ENCODE results near the gene ACOX2.
"Not testable (repeated sequence)": the region's sequence is repeated elsewhere in the genome, so short reads cannot be mapped to it uniquely, and the experiment has no call there.

Gene ACOX2

GRCh38 chr3:58528629-58529028 lies 8.4 kb downstream of the ACOX2 start:
- DNase-seq (ENCODE audit: low read depth): no peak
- TF ChIP-seq CTCF (IDR thresholded peaks at IDR 0.05; ENCODE audit: low read depth, low read length, missing control alignments): no peak
- H3K4me3 ChIP-seq (ENCODE audit: low read depth, low read length): no peak overlapping the region

GRCh38 chr3:58527440-58527839 lies 9.6 kb downstream of the ACOX2 start:
- not testable (repeated sequence) for DNase-seq (ENCODE audit: low read depth); H3K4me3 ChIP-seq (ENCODE audit: low read depth, low read length)

- H3K4me3 ChIP-seq (ENCODE audit: low read depth, low read length): no peak overlapping the region
- no peak for DNase-seq (ENCODE audit: low read depth)
- no peak for TF ChIP-seq CTCF (IDR thresholded peaks at IDR 0.05; ENCODE audit: low read depth, low read length, missing control alignments)
These were observed 10.5 kb downstream of the ACOX2 start for GRCh38 chr3:58526515-58526957.

- TF ChIP-seq CTCF (IDR thresholded peaks at IDR 0.05; ENCODE audit: low read depth, low read length, missing control alignments): no peak
- no peak overlapping the region for H3K4me3 ChIP-seq (ENCODE audit: low read depth, low read length)
- no peak for DNase-seq (ENCODE audit: low read depth)
These were observed 12.6 kb downstream of the ACOX2 start for GRCh38 chr3:58524326-58524888.

- DNase-seq (ENCODE audit: low read depth): no peak
- no peak for TF ChIP-seq CTCF (IDR thresholded peaks at IDR 0.05; ENCODE audit: low read depth, low read length, missing control alignments)
- no peak overlapping the region for H3K4me3 ChIP-seq (ENCODE audit: low read depth, low read length)
These were observed 14.1 kb downstream of the ACOX2 start for GRCh38 chr3:58522759-58523425.

GRCh38 chr3:58521917-58522631 lies 14.9 kb downstream of the ACOX2 start:
- DNase-seq (ENCODE audit: low read depth): no peak
- no peak overlapping the region for H3K4me3 ChIP-seq (ENCODE audit: low read depth, low read length)
- TF ChIP-seq CTCF (IDR thresholded peaks at IDR 0.05; ENCODE audit: low read depth, low read length, missing control alignments): no peak

- no peak overlapping the region for H3K4me3 ChIP-seq (ENCODE audit: low read depth, low read length)
- DNase-seq (ENCODE audit: low read depth): no peak
- TF ChIP-seq CTCF (IDR thresholded peaks at IDR 0.05; ENCODE audit: low read depth, low read length, missing control alignments): no peak
These were observed 15.7 kb downstream of the ACOX2 start for GRCh38 chr3:58521336-58521670.
